CD4-positive, alpha-beta memory T cell (primary cell): ENCODE measurements around the gene SPSB1. TPM values are rescaled to one million over a fixed set of nuclear protein-coding genes. Genes with fewer than 3 reads are reported as not detected.

Source experiments
- CTCF ChIA-PET: fragments of 350-600 bp; sonication (Branson Sonifier 250); formaldehyde crosslinking; loops from one replicate; lab custom pipeline; 2021; ENCODE audit warnings: inconsistent platforms; ENCODE audit not compliant: partially characterized antibody; lab: Charles Lee
- POLR2A ChIA-PET: fragments of 350-600 bp; sonication (Branson Sonifier 250); formaldehyde crosslinking; loops from one replicate; lab custom pipeline; 2021; ENCODE audit not compliant: partially characterized antibody; lab: Charles Lee
- DNase-seq, 5 donors: peaks; one replicate each; pipeline versions ENCODE4 v3.0.0 to v3.0.0-alpha.2; 2020 to 2022; ENCODE audit warnings: mixed read lengths in 1 of 5
- H3K27ac ChIP-seq: one replicate; pipeline ENCODE4 v1.7.0; 2013; ENCODE audit warnings: low read depth, low read length
- H3K27me3 ChIP-seq: 2 replicates; pipeline ENCODE4 v1.7.0; 2013; ENCODE audit warnings: mild to moderate bottlenecking, low read length, moderate library complexity; ENCODE audit not compliant: insufficient read depth
- H3K36me3 ChIP-seq: 2 replicates; pipeline ENCODE4 v1.7.0; 2013; ENCODE audit warnings: mild to moderate bottlenecking, low read length, moderate library complexity; ENCODE audit not compliant: insufficient read depth
- H3K4me1 ChIP-seq: 2 replicates; pipeline ENCODE4 v1.7.0; 2013; ENCODE audit warnings: mild to moderate bottlenecking, low read length, moderate library complexity; ENCODE audit not compliant: insufficient read depth
- H3K4me3 ChIP-seq, 2 donors: one replicate each; pipeline ENCODE4 v1.7.0; 2013; ENCODE audit warnings: low read length in 2 of 2, mild to moderate bottlenecking in 1 of 2
- H3K9me3 ChIP-seq, 2 donors: one replicate each; pipeline ENCODE4 v1.7.0; 2013; ENCODE audit warnings: low read length in 2 of 2, control low read depth in 1 of 2; ENCODE audit not compliant: control insufficient read depth in 1 of 2
- H3K27ac Mint-ChIP-seq, 7 donors: one replicate each; pipeline ENCODE4 v1.8.0; 2020 to 2021; ENCODE audit warnings: mixed read lengths in 7 of 7, mild to moderate bottlenecking in 6 of 7, inconsistent platforms in 3 of 7, moderate library complexity in 3 of 7
- H3K27me3 Mint-ChIP-seq, 2 donors: one replicate each; pipeline ENCODE4 v1.8.0; 2020 to 2021; ENCODE audit warnings: mixed read lengths in 2 of 2
- H3K36me3 Mint-ChIP-seq, 2 donors: one replicate each; pipeline ENCODE4 v1.8.0; 2020 to 2021; ENCODE audit warnings: mixed read lengths in 2 of 2, inconsistent platforms in 1 of 2, mild to moderate bottlenecking in 1 of 2
- H3K4me1 Mint-ChIP-seq, 4 donors: one replicate each; pipeline ENCODE4 v1.8.0; 2020 to 2021; ENCODE audit warnings: mixed read lengths in 4 of 4, mild to moderate bottlenecking in 1 of 4
- H3K4me3 Mint-ChIP-seq, 8 donors: one replicate each; pipeline ENCODE4 v1.8.0; 2020 to 2021; ENCODE audit warnings: mixed read lengths in 8 of 8, mild to moderate bottlenecking in 7 of 8, moderate library complexity in 6 of 8, inconsistent platforms in 3 of 8
- H3K9me3 Mint-ChIP-seq, 8 donors: one replicate each; pipeline ENCODE4 v1.8.0; 2020 to 2021; ENCODE audit warnings: mixed read lengths in 8 of 8, mild to moderate bottlenecking in 5 of 8, inconsistent platforms in 3 of 8, moderate library complexity in 1 of 8
- intact Hi-C: fragments of 100-400 bp; cut with micrococcal nuclease; formaldehyde crosslinking; loops from one replicate; pipeline ENCODE4 v1.15.1; 2023
- polyA plus RNA-seq, 2 donors: library from polyadenylated mRNA; unstranded; fragments of 300-500 nt; fragmentation: Illumina TruSeq; gene quantifications; one replicate each; pipeline ENCODE4 v1.2.3, GENCODE V29; 2021
- total RNA-seq, 2 experiments: library from RNA; stranded (reverse); gene quantifications; one replicate each; pipeline ENCODE4 v1.2.3, GENCODE V29; 2021

SPSB1 gene
- total and polyA plus RNA-seq, 4 experiments from 2014 or later = 2.8 to 4.5 (median 3.7) TPM

GRCh38 chr1:9246841-9247785 lies 45.6 kb upstream of the SPSB1 start:
- Histone ChIP-seq H3K9me3 (no peaks in the 10 kb centered on the region), H3K4me3 (no peak overlapping the region), H3K27ac (no peak overlapping the region), H3K27me3 (no peaks in the 10 kb centered on the region), H3K4me1 (peaks cover 11% of the 10 kb centered on the region), H3K36me3 (no peaks in the 10 kb centered on the region)
- POLR2A ChIA-PET = no interaction called here
- Mint-ChIP-seq H3K4me3 (no peak overlapping the region), H3K27ac (no peak overlapping the region), H3K9me3 (no peaks in the 10 kb centered on the region), H3K27me3 (no peaks in the 10 kb centered on the region), H3K36me3 (peaks cover 6 to 9% of the 10 kb centered on the region in 2 donors), H3K4me1 (peaks cover 10 to 13% (median 12%) of the 10 kb centered on the region in 4 donors)
- intact Hi-C loops = no loop called here
- DNase-seq = no peak
- CTCF ChIA-PET = interaction anchor here (0.7 to 1.2 kb wide), 2 partner anchors 10 to 20 kb away, joined by 3 read pairs; no protein-coding TSS in a partner anchor

GRCh38 chr1:9247894-9248293 lies 44.8 kb upstream of the SPSB1 start:
- H3K36me3 ChIP-seq = no peaks in the 10 kb centered on the region
- no peaks in the 10 kb centered on the region for H3K9me3 Mint-ChIP-seq
- H3K4me1 ChIP-seq = peaks cover 11% of the 10 kb centered on the region
- peaks cover 7 to 8% of the 10 kb centered on the region in 2 donors for H3K36me3 Mint-ChIP-seq
- H3K27ac ChIP-seq = no peak overlapping the region
- peaks cover 10 to 13% (median 11%) of the 10 kb centered on the region in 4 donors for H3K4me1 Mint-ChIP-seq
- POLR2A ChIA-PET = no interaction called here
- no peaks in the 10 kb centered on the region for H3K27me3 Mint-ChIP-seq
- intact Hi-C loops = no loop called here
- no peak overlapping the region for H3K27ac Mint-ChIP-seq
- no peak overlapping the region for H3K4me3 ChIP-seq
- H3K4me3 Mint-ChIP-seq = no peak overlapping the region
- CTCF ChIA-PET = interaction anchor here (0.7 to 1.2 kb wide), 2 partner anchors 11 to 19 kb away, joined by 3 read pairs; no protein-coding TSS in a partner anchor
- no peaks in the 10 kb centered on the region for H3K9me3 ChIP-seq
- DNase-seq = no peak
- H3K27me3 ChIP-seq = no peaks in the 10 kb centered on the region

DNA sequence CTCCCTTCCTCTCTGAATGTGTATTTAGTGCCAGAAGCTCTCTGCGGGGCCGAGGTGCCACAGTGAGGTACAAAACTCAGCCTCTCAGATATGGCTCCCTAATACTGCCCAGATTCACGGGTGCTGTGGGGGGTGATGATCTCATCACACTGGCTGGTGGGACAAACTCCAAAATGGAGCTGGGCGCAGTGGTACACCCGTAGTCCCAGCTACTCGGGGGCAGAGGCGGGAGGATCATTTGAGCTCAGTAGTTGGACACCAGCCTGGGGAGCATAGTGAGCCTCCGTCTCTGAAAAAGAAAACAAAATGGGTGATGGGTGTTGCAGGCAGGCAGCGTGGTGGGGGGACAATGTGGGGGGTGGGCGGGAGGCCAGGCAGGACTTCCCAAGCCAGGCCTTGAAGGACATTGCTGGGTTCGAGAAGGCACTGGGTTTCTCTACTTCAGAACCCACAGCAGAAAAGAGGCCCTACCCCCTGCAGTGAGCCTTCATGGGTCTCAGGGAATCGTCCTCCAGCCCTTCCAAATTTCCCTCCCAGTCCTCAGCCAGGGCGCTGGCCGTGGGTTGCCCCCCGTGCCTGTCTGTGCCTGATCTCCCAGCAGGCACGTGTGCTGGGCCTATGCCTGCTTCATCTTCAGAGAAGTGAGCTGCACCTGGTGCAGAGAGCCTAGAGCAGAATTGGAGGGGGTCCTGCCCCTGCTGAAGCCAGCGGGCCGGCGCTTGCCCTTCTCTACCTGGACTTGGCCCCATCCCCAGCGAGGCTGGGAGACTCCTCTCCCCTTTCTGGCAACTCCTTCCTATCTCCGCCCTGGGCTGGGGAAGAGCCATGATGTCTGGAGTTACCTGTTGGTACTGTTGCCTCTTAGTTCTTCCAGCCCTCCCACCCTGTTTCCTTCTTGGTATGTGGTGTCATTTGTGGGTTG lies 44.1 kb upstream of the SPSB1 start:
- Histone ChIP-seq H3K27ac (no peak overlapping the region), H3K27me3 (no peaks in the 10 kb centered on the region), H3K4me3 (no peak overlapping the region), H3K4me1 (peaks cover 11% of the 10 kb centered on the region), H3K36me3 (no peaks in the 10 kb centered on the region), H3K9me3 (no peaks in the 10 kb centered on the region)
- CTCF ChIA-PET = interaction anchor here (1.2 kb wide), 1 partner anchor 18 kb away, joined by 3 read pairs; no protein-coding TSS in a partner anchor
- peak overlapping the region in 2 of 7 donors; percentile 53 to 67 for H3K27ac Mint-ChIP-seq
- intact Hi-C loops = no loop called here
- no peak overlapping the region for H3K4me3 Mint-ChIP-seq
- no peaks in the 10 kb centered on the region for H3K9me3 Mint-ChIP-seq
- peaks cover 7 to 10% of the 10 kb centered on the region in 2 donors for H3K36me3 Mint-ChIP-seq
- peaks cover 10 to 16% (median 10%) of the 10 kb centered on the region in 4 donors for H3K4me1 Mint-ChIP-seq
- POLR2A ChIA-PET = interaction anchor here (1.9 kb wide), 1 partner anchor 14 kb away, joined by 7 read pairs; the partner anchor contains the start of gene H6PD
- no peak for DNase-seq
- H3K27me3 Mint-ChIP-seq = no peaks in the 10 kb centered on the region

GRCh38 chr1:9249263-9249533 lies 43.5 kb upstream of the SPSB1 start:
- Mint-ChIP-seq H3K27ac (peak overlapping the region in 2 of 7 donors; percentile 53 to 67), H3K27me3 (no peaks in the 10 kb centered on the region), H3K9me3 (no peaks in the 10 kb centered on the region), H3K4me3 (no peak overlapping the region), H3K36me3 (peaks cover 7 to 10% of the 10 kb centered on the region in 2 donors), H3K4me1 (peaks cover 8 to 17% (median 9%) of the 10 kb centered on the region in 4 donors)
- Histone ChIP-seq H3K36me3 (no peaks in the 10 kb centered on the region), H3K4me3 (no peak overlapping the region), H3K4me1 (peaks cover 7% of the 10 kb centered on the region), H3K9me3 (no peaks in the 10 kb centered on the region), H3K27ac (no peak overlapping the region), H3K27me3 (no peaks in the 10 kb centered on the region)
- CTCF ChIA-PET = no interaction called here
- intact Hi-C loops = no loop called here
- no peak for DNase-seq
- POLR2A ChIA-PET = interaction anchor here (1.9 kb wide), 1 partner anchor 15 kb away, joined by 7 read pairs; the partner anchor contains the start of gene H6PD

GRCh38 chr1:9249534-9250410 lies 42.9 kb upstream of the SPSB1 start:
- H3K4me1 Mint-ChIP-seq = peaks cover 3 to 16% (median 7%) of the 10 kb centered on the region in 4 donors
- Histone ChIP-seq H3K4me3 (no peak overlapping the region), H3K27me3 (no peaks in the 10 kb centered on the region), H3K36me3 (no peaks in the 10 kb centered on the region), H3K27ac (no peak overlapping the region), H3K4me1 (peaks cover 1% of the 10 kb centered on the region), H3K9me3 (no peaks in the 10 kb centered on the region)
- no peaks in the 10 kb centered on the region for H3K9me3 Mint-ChIP-seq
- H3K27ac Mint-ChIP-seq = no peak overlapping the region
- CTCF ChIA-PET = interaction anchor here (1.2 kb wide), 2 partner anchors 107 to 241 kb away, joined by 3 read pairs; no protein-coding TSS in a partner anchor
- POLR2A ChIA-PET = interaction anchor here (1.9 kb wide), 1 partner anchor 16 kb away, joined by 7 read pairs; the partner anchor contains the start of gene H6PD
- H3K4me3 Mint-ChIP-seq = no peak overlapping the region
- intact Hi-C loops = no loop called here
- H3K36me3 Mint-ChIP-seq = peaks cover 9 to 11% of the 10 kb centered on the region in 2 donors
- peak in 2 of 5 donors; percentile 12 for DNase-seq
- no peaks in the 10 kb centered on the region for H3K27me3 Mint-ChIP-seq
